ENCODE results near the gene SLC11A1. TPM values are rescaled to one million over a fixed set of nuclear protein-coding genes. Genes with fewer than 3 reads are reported as not detected.

Gene SLC11A1
- total and polyA plus RNA-seq, 8 donors = 4.2 to 20.4 (median 8.9) TPM; not detected in 1

- intact Hi-C loops (cut with DNase I; ENCODE audit: low total_unique reads) = no loop called here
- no peaks in the 10 kb centered on the region for H3K9me3 ChIP-seq
- DNase-seq = no peak
- H3K36me3 ChIP-seq = no peaks in the 10 kb centered on the region
- WGBS, 5 donors = 82 to 92% (median 86%) methylated on average over 8 to 10 of the region's 10 CpGs
- H3K4me3 ChIP-seq = peak overlapping the region in 2 of 4 donors; percentile 30 to 40
- H3K27me3 ChIP-seq = no peaks in the 10 kb centered on the region
- peak overlapping the region in 1 of 5 donors; percentile 78 for H3K27ac ChIP-seq
- TF ChIP-seq POLR2A (IDR thresholded peaks at IDR 0.05) (no peak), CTCF (IDR thresholded peaks at IDR 0.05) (no peak), POLR2AphosphoS5 (IDR thresholded peaks at IDR 0.05) (no peak), EP300 (IDR thresholded peaks at IDR 0.05) (no peak)
- peaks cover 0 to 25% (median 9%) of the 10 kb centered on the region in 4 donors for H3K4me1 ChIP-seq
These were observed 1.9 kb downstream of the SLC11A1 start for GRCh38 chr2:218383892-218384519.

- Histone ChIP-seq H3K4me3 (peak overlapping the region in 1 of 4 donors; percentile 40), H3K9me3 (no peaks in the 10 kb centered on the region), H3K27me3 (no peaks in the 10 kb centered on the region), H3K4me1 (peaks cover 0 to 25% (median 9%) of the 10 kb centered on the region in 4 donors), H3K36me3 (peaks cover 0 to 2% (median 0%) of the 10 kb centered on the region in 4 donors), H3K27ac (no peak overlapping the region)
- WGBS, 5 donors = 69 to 84% (median 77%) methylated on average over 9 of the region's 9 CpGs
- DNase-seq = no peak
- no peak for TF ChIP-seq CTCF (IDR thresholded peaks at IDR 0.05)
- no peak for TF ChIP-seq EP300 (IDR thresholded peaks at IDR 0.05)
- TF ChIP-seq POLR2A (IDR thresholded peaks at IDR 0.05) = no peak
- no peak for TF ChIP-seq POLR2AphosphoS5 (IDR thresholded peaks at IDR 0.05)
- intact Hi-C loops (cut with DNase I; ENCODE audit: low total_unique reads) = no loop called here
These were observed 2.9 kb downstream of the SLC11A1 start for GRCh38 chr2:218384975-218385374.

- DNase-seq = no peak
- no peak for TF ChIP-seq POLR2AphosphoS5 (IDR thresholded peaks at IDR 0.05)
- TF ChIP-seq EP300 (IDR thresholded peaks at IDR 0.05) = no peak
- TF ChIP-seq CTCF (IDR thresholded peaks at IDR 0.05) = no peak
- TF ChIP-seq POLR2A (IDR thresholded peaks at IDR 0.05) = no peak
- Histone ChIP-seq H3K4me3 (peak overlapping the region; percentile 41 to 47 (median 42)), H3K4me1 (peaks cover 0 to 25% (median 9%) of the 10 kb centered on the region in 4 donors), H3K9me3 (no peaks in the 10 kb centered on the region), H3K36me3 (peaks cover 0 to 5% (median 0%) of the 10 kb centered on the region in 4 donors), H3K27ac (peak overlapping the region; percentile 56 to 81 (median 79)), H3K27me3 (no peaks in the 10 kb centered on the region)
- WGBS, 5 donors = 66 to 68% (median 67%) methylated on average over 19 to 23 of the region's 23 CpGs
- intact Hi-C loops (cut with DNase I; ENCODE audit: low total_unique reads) = no loop called here
These were observed 4.7 kb downstream of the SLC11A1 start for GRCh38 chr2:218386505-218387368.

- peak in 2 of 3 donors; percentile 6 to 29 for TF ChIP-seq POLR2AphosphoS5 (IDR thresholded peaks at IDR 0.05)
- TF ChIP-seq CTCF (IDR thresholded peaks at IDR 0.05) = no peak
These were observed 5.5 kb downstream of the SLC11A1 start for GRCh38 chr2:218387369-218388194.

More at GRCh38 chr2:218387369-218388194, 5.5 kb downstream of the SLC11A1 start:
- H3K36me3 ChIP-seq = peaks cover 0 to 5% (median 0%) of the 10 kb centered on the region in 4 donors
- H3K27me3 ChIP-seq = no peaks in the 10 kb centered on the region
- intact Hi-C loops (cut with DNase I; ENCODE audit: low total_unique reads) = no loop called here
- no peaks in the 10 kb centered on the region for H3K9me3 ChIP-seq
- peak; percentile 66 to 95 for DNase-seq
- H3K4me1 ChIP-seq = peaks cover 0 to 25% (median 9%) of the 10 kb centered on the region in 4 donors
- H3K27ac ChIP-seq = peak overlapping the region; percentile 69 to 81 (median 79)
- WGBS, 5 donors = 9 to 17% (median 13%) methylated on average over 28 to 38 of the region's 38 CpGs
- peak overlapping the region; percentile 41 to 47 (median 42) for H3K4me3 ChIP-seq

All from stomach (tissue), 9 donors.